HG03354 (cell line): ENCODE results near the gene CCDC172.

Experiments
- ATAC-seq: cut with Tn5 transposase; IDR thresholded peaks from one replicate; pipeline ENCODE4 v1.9.1; 2021; ENCODE audit warnings: mild to moderate bottlenecking; ENCODE audit not compliant: unreplicated experiment, poor library complexity, severe bottlenecking

The CCDC172 gene

GRCh38 chr10:116421815-116422214 is 97.6 kb downstream of the CCDC172 start:
- no peak for ATAC-seq

GRCh38 chr10:116427671-116428070 is 103.4 kb downstream of the CCDC172 start, which contains the start of gene PNLIPRP3:
Gene PNLIPRP3 (plus strand): TSS chr10:116427847. CDS start chr10:116428013, 166 bp downstream.
- ATAC-seq, result no peak

DNA sequence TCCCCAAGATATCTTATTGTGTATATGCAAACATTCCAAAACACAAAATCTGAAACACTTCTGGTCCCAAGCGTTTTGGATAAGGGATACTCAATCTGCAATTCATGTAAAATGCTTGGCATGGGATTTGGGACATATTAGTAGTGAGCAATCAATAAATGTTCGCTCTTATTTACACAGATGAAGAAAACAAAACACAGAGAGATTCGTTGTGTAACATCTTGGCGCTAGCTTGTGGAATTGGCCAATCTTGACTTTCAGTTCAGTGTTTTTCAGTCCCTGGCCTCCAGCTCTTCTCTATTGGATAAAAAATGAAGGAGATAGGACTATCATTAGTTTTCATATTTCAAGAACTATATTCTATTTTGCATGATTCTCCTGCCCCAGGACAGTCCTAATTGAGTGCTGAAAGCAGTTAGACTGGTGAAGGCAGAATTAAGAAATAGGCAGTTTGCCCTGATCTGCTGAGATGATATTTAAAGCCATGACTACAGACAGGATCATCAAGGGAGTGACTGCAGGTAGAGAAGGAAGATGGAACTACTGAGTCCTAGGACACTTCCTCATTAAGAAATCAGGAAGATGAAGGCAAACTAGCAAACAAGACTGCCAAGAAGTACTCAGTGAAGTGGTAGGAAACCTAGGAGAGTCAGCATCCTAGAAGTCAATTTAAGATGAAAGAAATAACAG is 105.2 kb downstream of the CCDC172 start:
- ATAC-seq, result no peak
